HG02642 (cell line): ENCODE measurements around the gene FAM110D.

Experiments
- ATAC-seq: cut with Tn5 transposase; IDR thresholded peaks from one replicate; pipeline ENCODE4 v1.9.1; 2021; ENCODE audit warnings: mild to moderate bottlenecking; ENCODE audit not compliant: unreplicated experiment, poor library complexity

The FAM110D gene

GRCh38 chr1:26127235-26128163 is 31.4 kb upstream of the FAM110D start:
- ATAC-seq: no peak

- no peak for ATAC-seq
These were observed 29.1 kb upstream of the FAM110D start for GRCh38 chr1:26129778-26130177.

DNA sequence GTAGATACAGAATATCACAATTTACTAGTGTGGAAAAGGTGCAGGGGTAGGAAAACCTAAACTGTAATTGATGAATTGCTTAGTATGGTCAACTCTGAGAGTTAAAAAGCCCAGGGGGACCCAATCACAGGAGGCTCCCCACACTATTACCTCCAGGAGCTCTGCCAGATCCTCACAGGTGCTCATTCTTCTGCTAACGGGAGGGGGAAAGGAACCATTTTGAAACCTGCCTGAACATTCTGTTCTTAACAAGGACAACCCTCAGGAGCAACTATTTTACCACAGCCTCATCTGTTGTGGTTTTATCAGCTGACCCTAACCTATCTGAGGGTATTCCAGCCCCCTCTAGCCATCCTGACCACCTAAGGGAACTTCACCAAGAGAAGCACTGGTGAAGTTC is 28.2 kb upstream of the FAM110D start:
- ATAC-seq: no peak

DNA sequence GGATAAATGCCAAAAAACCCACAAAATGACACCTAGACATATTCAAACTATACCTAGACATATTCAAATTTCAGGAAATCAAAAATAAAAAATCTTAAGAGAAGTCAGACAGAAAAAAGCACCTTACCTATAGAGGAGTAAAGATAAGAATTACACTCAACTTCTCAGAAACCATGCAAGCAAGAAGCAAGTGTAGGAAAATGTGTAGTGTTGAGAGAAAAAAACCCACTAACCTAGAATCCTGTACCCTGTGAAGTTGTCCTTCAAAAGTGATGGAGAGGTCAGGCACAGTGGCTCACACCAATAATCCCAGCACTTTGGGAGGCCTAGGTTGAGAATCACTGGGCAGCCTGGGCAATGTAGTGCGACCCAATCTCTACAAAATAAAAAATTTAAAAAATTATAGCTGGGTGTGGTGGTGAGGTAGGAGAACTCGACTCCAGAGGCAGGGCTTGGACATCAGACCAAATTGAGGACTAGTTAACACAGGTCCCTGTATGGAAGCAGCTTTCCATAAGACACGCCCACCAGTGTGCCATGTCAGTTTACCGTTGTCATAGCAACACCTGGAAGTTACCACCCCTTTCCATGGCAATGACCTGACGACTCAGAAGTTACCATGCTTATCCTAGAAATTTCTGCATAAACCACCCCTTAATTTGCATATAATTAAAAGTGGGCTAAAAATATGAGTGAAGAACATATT is 26.6 kb upstream of the FAM110D start:
- no peak for ATAC-seq

DNA sequence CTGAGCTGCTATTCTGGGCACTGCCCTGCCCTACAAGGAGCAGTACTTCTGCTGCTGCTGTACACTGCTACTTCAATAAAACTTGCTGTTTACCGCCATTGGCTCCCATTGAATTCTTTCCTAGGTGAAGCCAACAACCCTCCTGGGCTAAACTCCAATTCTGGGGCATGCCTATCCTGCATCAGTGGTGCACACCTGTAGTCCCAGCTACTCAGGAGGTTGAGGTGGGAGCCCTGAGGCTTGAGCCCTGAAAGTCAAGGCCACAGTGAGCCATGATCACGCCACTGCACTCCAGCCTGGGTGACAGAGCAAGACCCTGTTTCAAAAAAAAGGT is 26.1 kb upstream of the FAM110D start:
- ATAC-seq: no peak

- no peak for ATAC-seq
These were observed 24.4 kb upstream of the FAM110D start for GRCh38 chr1:26134466-26134865.

DNA sequence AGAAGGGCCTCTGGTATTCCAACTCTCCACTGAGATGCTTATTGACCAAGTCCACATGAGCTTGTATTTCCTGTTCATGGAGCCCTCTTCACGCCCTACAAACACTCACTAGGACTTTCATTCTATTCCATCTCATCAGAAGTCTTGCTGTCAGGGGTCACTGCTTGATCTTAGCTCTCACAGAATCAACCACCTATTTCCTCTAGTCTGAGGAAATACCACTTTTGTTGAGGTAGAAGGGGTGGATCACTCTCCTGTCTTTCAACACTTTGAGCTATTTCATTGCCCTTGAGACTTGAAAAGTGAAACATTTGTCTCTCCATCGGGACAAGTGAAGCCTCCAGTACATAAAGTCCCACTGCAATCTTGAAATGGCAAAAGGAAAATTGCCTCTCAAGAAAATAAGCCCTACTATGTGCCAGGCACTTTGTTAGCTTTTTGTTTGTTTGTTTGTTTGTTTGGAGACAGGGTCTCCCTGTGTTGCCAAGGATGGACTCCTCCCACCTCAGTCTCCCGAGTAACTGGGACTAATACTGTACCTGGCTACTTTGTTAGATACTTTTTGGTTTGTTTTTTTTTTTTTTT is 19.8 kb upstream of the FAM110D start:
- ATAC-seq: no peak

DNA sequence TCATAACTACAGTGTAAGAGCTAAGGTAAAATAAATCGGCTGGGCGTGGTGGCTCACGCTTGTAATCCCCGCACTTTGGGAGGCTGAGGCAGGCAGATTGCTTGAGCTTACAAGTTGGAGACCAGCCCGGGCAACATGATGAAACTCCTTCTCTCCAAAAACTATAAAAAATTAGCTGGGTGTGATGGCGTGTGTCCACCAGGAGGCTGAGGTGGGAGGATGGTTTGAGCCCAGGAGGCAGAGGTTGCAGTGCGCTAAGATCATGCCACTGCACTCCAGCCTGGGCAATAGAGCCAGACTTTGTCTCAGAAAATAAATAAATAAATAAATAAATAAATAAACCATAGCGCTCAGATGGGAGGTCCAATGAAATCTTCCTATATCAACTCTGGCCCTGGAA is 16.7 kb upstream of the FAM110D start:
- no peak for ATAC-seq

DNA sequence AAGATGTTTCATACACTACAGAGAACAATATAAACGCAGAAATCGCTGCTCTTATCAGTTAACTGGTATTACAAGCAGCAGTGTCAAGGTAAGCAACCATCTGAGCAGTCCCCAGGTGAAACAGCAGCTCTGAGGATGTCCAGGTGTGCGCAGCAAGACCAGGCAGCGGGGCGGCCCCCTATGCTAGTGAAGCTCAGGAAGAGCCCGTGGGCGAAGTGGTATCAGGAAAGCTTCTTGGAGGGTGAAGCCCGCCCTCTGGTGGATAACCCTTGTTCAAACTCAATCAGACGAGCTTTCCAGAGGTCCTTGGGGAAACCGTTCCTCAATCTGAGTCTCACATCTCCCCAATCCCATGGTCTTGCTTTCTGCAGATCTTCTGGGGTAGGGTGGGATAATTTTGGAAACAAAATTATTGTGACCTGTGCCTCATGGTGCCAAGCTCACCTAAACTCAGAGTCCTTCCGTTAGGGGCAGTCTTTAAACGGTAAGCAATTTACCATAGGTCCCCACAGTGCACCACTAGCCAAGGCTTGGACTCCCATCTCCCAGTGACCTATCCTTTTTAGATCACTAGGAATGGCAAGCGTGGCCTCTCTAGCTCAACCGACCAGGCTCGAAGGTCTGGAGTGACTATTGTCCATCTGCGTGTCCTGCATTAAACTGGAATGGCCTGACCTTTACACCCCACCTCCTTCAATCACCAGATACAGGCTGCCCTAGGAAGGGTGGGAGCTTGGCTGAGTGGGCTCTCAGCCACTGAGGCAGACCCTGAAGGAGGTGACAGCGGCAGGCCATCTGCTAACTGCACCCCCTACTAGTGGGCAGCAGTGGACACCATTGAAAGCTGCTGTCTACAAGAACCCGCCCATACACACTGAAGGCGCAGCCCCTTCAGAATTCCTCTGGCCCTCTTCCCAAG is 13.6 kb upstream of the FAM110D start:
- ATAC-seq: peak; percentile 64

DNA sequence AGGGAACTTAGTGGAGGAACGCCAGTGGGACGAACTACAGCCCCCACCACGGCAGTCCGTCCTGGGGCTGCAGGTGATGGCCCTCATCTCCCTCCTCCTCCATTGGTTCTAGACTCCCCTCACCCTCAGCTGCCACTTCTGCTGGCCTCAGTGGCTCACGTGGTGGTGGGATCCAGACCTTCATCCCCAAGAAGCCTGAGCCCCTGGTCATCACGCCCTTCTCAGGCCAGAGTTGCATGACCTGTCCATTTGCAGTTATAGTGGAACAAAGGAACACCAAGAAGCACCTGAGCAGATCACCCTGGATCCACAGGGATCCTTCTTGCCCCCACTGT is 13.0 kb upstream of the FAM110D start:
- ATAC-seq: no peak

DNA sequence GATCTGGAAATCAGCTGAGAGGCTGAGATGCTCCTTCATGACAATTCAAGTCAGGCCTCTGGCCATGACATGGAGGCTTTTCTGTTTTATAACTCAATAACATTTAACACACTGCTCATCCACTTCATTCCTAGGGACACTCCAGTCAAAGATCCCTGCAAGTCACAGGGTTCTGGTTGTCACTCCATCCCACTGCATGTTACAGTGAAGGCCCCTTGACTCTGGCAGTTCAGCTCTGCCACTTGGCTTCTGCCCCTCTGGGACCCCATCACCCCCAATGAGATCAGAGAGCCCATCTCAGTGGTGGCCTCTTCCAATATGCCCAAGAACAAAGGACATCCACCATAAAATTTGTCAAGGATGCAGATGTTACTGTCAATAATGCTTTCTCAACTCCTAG is 10.0 kb upstream of the FAM110D start:
- no peak for ATAC-seq

DNA sequence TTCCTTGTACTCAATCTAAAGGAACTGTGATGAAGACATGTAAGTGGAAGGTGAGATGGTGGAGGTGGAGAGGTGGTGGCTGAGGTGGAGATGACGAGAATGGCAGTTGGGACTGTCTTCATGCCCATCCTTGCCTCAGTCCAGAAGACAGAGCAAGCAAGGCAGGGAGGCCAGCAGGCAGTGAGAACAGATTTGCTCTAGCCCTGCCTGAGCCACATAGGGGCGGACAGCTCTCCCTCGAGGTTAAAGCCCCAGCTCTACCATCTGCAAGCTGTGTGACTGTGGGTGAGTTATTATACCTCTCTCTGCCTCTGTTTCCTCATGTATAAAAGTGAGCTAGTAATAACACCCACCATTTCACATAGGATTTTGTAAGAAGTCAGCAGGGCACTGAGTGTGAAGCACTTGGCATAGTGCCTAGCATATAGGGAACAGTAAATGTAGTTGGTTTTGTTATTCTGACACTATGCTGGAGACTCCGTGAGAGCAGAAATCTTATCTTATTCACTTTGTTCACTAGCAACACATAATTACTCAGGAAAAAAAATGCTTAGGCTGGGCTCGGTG is 4.8 kb upstream of the FAM110D start:
- no peak for ATAC-seq

- ATAC-seq: no peak
These were observed 4.1 kb upstream of the FAM110D start for GRCh38 chr1:26154750-26155149.

GRCh38 chr1:26155370-26156284 is 3.3 kb upstream of the FAM110D start:
- ATAC-seq: no peak

- no peak for ATAC-seq
These were observed 2.4 kb upstream of the FAM110D start for GRCh38 chr1:26156285-26157038.

DNA sequence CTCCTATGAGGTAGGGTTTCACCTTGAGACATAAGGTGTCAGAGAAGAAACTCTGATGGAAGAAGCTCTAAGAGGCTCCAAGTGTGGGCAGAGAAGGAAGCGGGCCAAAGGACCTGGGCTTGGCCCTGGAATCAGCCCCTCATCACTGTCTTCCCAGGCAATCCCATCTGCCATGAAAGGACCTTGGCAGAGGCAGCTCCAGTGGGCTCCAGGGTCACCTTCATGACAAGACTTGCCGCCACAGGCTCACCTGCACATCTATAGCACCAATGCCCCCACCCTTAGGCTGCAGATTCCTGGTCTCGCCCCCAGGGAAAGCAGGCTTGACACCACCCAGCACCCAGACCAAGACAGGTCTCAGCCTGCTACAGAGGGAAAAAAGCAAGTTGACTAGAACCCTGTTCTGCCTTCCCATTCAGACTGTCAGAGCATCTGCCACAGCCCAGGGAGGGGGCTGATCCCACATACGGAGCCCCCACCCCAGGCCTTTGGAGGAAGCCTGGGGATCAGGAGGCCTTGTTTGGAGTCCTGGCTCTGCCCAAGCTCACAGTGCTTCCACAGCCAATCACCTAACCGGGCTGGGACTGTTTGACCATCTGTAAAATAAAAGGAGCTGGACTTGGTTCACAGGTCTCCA is 490 bp upstream of the FAM110D start:
- no peak for ATAC-seq

- ATAC-seq: no peak
These were observed 812 bp downstream of the FAM110D start for GRCh38 chr1:26159743-26160039.
